ENCODE measurements around the gene ETV6. TPM values are rescaled to one million over a fixed set of nuclear protein-coding genes. Genes with fewer than 3 reads are reported as not detected.
A peak's percentile ranks its signal among the peaks of the same experiment; 100 is the strongest.

The ETV6 gene
- polyA plus RNA-seq, 3 donors, result 6.8 to 45.1 (median 11.7) TPM

DNA sequence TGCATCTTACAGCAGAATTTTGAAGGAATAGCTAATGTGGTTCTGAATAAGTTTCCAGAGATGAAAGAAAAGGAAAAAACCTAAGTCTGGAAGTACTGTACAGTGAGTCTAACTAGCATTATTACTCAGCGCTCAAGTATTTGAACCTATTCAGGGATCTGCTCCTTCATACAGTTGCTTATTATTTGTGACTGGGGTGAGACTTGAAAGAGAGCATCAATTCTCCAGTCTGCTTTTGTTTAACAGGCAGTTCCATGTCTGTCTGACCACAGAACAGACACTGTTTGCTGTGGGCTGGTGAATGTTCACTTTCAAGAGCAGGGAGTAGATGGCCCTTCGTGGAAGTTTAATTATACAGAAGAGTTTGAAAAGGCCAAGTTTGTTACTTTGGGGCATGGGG lies 9.3 kb downstream of the ETV6 start:
- H3K4me1 ChIP-seq (ENCODE audit: control insufficient read depth in 1 of 2, insufficient read depth in 2 of 2, low read length in 2 of 2), result peaks cover 78 to 96% of the 10 kb centered on the region in 2 donors
- Mint-ChIP-seq H3K4me3 (no peak overlapping the region), H3K36me3 (peaks cover 38 to 55% of the 10 kb centered on the region in 2 donors), H3K27me3 (ENCODE audit: low read depth in 3 of 3) (no peaks in the 10 kb centered on the region), H3K4me1 (peaks cover 94% of the 10 kb centered on the region), H3K9me3 (no peaks in the 10 kb centered on the region), H3K27ac (peak overlapping the region in 5 of 7 donors; percentile 7 to 80 (median 75))
- no peak for TF ChIP-seq CTCF (IDR thresholded peaks at IDR 0.05)
- no peak for DNase-seq
- intact Hi-C loops (cut with micrococcal nuclease), result loop anchor here (10.0 kb wide), 3 partner anchors 66 to 176 kb away; no protein-coding TSS in a partner anchor
- no peak overlapping the region for H3K9ac ChIP-seq (ENCODE audit: insufficient read depth, low read length, poor library complexity, severe bottlenecking)
- no peak overlapping the region for H3K4me3 ChIP-seq (replicated peaks in 1 of 3; ENCODE audit: low read depth in 2 of 3, low read length in 3 of 3)
- 0% methylated on average over 1 of the region's 2 CpGs for WGBS (ENCODE audit: insufficient coverage)
- no peak overlapping the region for H2AFZ ChIP-seq (ENCODE audit: insufficient read depth, low read depth, low read length, poor library complexity, severe bottlenecking)
- no peaks in the 10 kb centered on the region for H3K9me3 ChIP-seq (replicated peaks in 1 of 2; ENCODE audit: control insufficient read depth in 1 of 2, insufficient read depth in 1 of 2, low read length in 2 of 2)
- H4K20me1 ChIP-seq (ENCODE audit: insufficient read depth, low read length), result peaks cover 99% of the 10 kb centered on the region
- peaks cover 10 to 24% of the 10 kb centered on the region in 2 donors for H3K36me3 ChIP-seq (replicated peaks in 1 of 2; ENCODE audit: control insufficient read depth in 1 of 2, insufficient read depth in 2 of 2, low read length in 2 of 2)
- no peak overlapping the region for H3K4me2 ChIP-seq (replicated peaks; ENCODE audit: extremely low read depth, low read length, poor library complexity, severe bottlenecking)
- H3K79me2 ChIP-seq (ENCODE audit: insufficient read depth, low read length), result peaks cover 100% of the 10 kb centered on the region
- no peaks in the 10 kb centered on the region for H3K27me3 ChIP-seq (ENCODE audit: control insufficient read depth in 2 of 2, insufficient read depth in 2 of 2, low read length in 2 of 2)
- H3K27ac ChIP-seq (ENCODE audit: low read depth in 1 of 2, low read length in 2 of 2), result peak overlapping the region in 1 of 2 donors; percentile 34

DNA sequence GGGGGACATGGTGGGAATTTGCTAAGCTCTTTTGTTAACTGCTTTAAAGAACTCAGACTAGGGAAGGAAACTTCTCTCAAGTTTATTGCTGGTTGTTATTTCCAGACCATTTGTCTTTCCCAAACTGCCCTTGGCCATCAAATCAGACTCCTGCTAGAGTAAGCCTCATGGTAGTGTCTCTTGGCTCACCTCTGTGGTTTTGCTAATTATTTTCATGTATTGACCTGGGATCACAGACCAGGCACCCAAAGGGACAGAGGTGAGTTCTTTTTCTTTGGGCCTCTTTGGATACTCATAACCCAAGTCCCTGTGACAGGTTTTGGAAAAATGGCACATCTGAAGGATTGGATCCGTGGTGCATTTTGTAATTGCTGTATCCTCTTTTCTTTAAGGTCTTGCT lies 11.2 kb downstream of the ETV6 start:
- H2AFZ ChIP-seq (ENCODE audit: insufficient read depth, low read depth, low read length, poor library complexity, severe bottlenecking), result no peak overlapping the region

More for the DNA sequence above, 11.2 kb downstream of the ETV6 start:
- Histone ChIP-seq H3K36me3 (replicated peaks in 1 of 2; ENCODE audit: control insufficient read depth in 1 of 2, insufficient read depth in 2 of 2, low read length in 2 of 2) (peaks cover 10 to 29% of the 10 kb centered on the region in 2 donors), H3K4me1 (ENCODE audit: control insufficient read depth in 1 of 2, insufficient read depth in 2 of 2, low read length in 2 of 2) (peaks cover 70 to 92% of the 10 kb centered on the region in 2 donors), H3K4me3 (replicated peaks in 1 of 3; ENCODE audit: low read depth in 2 of 3, low read length in 3 of 3) (no peak overlapping the region), H3K4me2 (replicated peaks; ENCODE audit: extremely low read depth, low read length, poor library complexity, severe bottlenecking) (no peak overlapping the region), H4K20me1 (ENCODE audit: insufficient read depth, low read length) (peaks cover 100% of the 10 kb centered on the region), H3K27me3 (ENCODE audit: control insufficient read depth in 2 of 2, insufficient read depth in 2 of 2, low read length in 2 of 2) (no peaks in the 10 kb centered on the region), H3K9ac (ENCODE audit: insufficient read depth, low read length, poor library complexity, severe bottlenecking) (no peak overlapping the region), H3K27ac (ENCODE audit: low read depth in 1 of 2, low read length in 2 of 2) (peak overlapping the region in 1 of 2 donors; percentile 42), H3K9me3 (replicated peaks in 1 of 2; ENCODE audit: control insufficient read depth in 1 of 2, insufficient read depth in 1 of 2, low read length in 2 of 2) (no peaks in the 10 kb centered on the region), H3K79me2 (ENCODE audit: insufficient read depth, low read length) (peaks cover 100% of the 10 kb centered on the region)
- intact Hi-C loops (cut with micrococcal nuclease), result no loop called here
- Mint-ChIP-seq H3K27me3 (ENCODE audit: low read depth in 3 of 3) (no peaks in the 10 kb centered on the region), H3K36me3 (peaks cover 50 to 66% of the 10 kb centered on the region in 2 donors), H3K4me3 (peak overlapping the region in 1 of 2 donors; percentile 18), H3K4me1 (peaks cover 94% of the 10 kb centered on the region), H3K9me3 (no peaks in the 10 kb centered on the region), H3K27ac (peak overlapping the region; percentile 14 to 82 (median 65))
- no peak for TF ChIP-seq CTCF (IDR thresholded peaks at IDR 0.05)
- peak in 1 of 3 donors; percentile 12 for DNase-seq
- WGBS (ENCODE audit: insufficient coverage), result no CpG with 5 or more reads among the region's 1 CpG

Measured in CD14-positive monocyte (primary cell).